GM12865 (cell line): ENCODE measurements around the gene SBNO2.
"Not testable (repeated sequence)": the region's sequence is repeated elsewhere in the genome, so short reads cannot be mapped to it uniquely, and the experiment has no call there.

Experiments
- DNase-seq: peaks from one replicate; pipeline ENCODE4 v3.0.0; 2010; ENCODE audit warnings: low read depth
- H3K4me3 ChIP-seq: 2 replicates; pipeline ENCODE4 v1.5.1; 2011; ENCODE audit warnings: mild to moderate bottlenecking, low read depth, low read length, control low read depth
- TF ChIP-seq, protein P1 (sequence below): IDR thresholded peaks from 2 replicates; pipeline ENCODE4 v1.5.1; 2011; ENCODE audit warnings: low read length, control low read depth, low read depth, inconsistent platforms; ENCODE audit not compliant: insufficient read depth; ENCODE audit errors: missing control alignments

Gene SBNO2

DNA sequence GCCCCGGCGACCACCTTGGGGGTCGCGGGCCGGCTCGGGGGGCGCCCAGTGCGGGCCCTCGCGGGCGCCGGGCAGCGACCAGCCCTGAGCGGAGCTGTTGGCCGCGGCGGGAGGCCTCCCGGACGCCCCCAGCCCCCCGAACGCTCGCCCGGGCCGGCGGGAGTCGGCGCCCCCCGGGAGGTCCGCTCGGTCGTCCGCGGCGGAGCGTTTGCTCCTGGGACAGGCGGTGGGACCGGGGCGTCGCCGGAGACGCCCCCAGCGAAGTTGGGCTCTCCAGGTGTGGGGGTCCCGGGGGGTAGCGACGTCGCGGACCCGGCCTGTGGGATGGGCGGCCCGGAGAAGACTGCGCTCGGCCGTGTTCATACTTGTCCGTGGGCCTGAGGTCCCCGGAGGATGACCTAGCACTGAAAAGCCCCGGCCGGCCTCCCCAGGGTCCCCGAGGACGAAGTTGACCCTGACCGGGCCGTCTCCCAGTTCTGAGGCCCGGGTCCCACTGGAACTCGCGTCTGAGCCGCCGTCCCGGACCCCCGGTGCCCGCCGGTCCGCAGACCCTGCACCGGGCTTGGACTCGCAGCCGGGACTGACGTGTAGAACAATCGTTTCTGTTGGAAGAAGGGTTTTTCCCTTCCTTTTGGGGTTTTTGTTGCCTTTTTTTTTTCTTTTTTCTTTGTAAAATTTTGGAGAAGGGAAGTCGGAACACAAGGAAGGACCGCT is 32.2 kb upstream of the SBNO2 start:
- TF ChIP-seq, protein P1, sequence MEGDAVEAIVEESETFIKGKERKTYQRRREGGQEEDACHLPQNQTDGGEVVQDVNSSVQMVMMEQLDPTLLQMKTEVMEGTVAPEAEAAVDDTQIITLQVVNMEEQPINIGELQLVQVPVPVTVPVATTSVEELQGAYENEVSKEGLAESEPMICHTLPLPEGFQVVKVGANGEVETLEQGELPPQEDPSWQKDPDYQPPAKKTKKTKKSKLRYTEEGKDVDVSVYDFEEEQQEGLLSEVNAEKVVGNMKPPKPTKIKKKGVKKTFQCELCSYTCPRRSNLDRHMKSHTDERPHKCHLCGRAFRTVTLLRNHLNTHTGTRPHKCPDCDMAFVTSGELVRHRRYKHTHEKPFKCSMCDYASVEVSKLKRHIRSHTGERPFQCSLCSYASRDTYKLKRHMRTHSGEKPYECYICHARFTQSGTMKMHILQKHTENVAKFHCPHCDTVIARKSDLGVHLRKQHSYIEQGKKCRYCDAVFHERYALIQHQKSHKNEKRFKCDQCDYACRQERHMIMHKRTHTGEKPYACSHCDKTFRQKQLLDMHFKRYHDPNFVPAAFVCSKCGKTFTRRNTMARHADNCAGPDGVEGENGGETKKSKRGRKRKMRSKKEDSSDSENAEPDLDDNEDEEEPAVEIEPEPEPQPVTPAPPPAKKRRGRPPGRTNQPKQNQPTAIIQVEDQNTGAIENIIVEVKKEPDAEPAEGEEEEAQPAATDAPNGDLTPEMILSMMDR, result no peak

DNA sequence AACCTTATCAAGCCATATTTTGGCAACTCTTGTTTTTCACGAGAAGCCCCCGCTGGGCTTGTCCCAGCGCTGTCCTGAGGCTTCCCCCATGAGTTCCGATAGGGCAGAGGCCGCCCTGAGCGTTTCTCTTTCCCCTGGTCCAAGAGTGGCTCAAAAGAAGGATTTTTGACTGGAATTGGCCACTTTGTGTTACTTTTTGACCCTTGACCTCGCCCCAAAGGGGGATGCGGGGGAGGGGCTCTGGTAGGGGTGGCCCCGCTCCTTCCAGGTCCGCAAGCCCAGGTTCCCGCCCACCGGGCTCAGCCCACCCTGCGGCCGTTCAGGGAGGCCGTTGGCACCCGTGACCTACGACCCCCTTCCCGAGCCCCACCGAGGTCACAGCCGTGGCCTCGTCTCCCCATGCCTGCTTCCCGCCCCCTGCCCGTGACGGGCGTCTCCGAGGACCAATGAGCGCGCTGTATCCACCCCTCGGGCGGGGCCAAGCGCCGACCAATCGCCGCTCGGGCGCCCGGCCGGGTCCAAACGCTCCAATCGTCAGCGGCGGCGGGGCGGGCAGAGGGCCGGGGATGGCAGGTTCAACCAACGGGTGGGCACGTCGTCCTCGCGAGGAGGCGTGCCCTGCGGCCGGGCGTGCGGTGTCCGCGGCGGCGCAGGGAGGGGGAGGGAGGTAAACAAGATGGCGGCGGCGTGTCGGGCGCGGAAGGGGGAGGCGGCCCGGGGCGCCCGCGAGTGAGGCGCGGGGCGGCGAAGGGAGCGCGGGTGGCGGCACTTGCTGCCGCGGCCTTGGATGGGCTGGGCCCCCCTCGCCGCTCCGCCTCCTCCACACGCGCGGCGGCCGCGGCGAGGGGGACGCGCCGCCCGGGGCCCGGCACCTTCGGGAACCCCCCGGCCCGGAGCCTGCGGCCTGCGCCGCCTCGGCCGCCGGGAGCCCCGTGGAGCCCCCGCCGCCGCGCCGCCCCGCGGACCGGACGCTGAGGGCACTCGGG is 31.3 kb upstream of the SBNO2 start, which contains the start of gene STK11:
Gene STK11 (plus strand): TSS at position 665 of the 986 bp plus-strand sequence. CDS start 1,136 bp downstream, outside the sequence.
- peak; percentile 99 for DNase-seq
- H3K4me3 ChIP-seq, result peak within 1 kb of the TSS; percentile 84
- TF ChIP-seq, protein P1, result no peak

More for the DNA sequence above, 32.2 kb upstream of the SBNO2 start:
- DNase-seq, result no peak
- peak overlapping the region; percentile 67 for H3K4me3 ChIP-seq

DNA sequence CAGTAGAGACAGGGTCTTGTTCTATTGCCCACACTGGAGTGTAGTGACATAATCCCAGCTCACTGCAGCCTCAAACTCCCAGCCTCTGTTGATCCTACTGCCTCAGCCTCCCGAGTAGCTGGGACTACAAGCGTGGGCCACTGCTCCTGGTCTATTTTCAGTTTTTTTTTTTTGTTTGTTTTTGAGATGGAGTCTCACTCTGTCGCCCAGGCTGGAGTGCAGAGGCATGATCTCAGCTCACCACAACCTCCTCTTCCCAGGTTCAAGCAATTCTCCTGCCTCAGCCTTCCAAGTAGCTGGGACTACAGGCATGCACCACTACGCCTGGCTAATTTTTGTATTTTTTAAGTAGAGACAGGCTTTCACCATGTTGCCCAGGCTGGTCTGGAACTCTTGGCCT is 26.5 kb upstream of the SBNO2 start:
- not testable (repeated sequence) for DNase-seq, H3K4me3 ChIP-seq

DNA sequence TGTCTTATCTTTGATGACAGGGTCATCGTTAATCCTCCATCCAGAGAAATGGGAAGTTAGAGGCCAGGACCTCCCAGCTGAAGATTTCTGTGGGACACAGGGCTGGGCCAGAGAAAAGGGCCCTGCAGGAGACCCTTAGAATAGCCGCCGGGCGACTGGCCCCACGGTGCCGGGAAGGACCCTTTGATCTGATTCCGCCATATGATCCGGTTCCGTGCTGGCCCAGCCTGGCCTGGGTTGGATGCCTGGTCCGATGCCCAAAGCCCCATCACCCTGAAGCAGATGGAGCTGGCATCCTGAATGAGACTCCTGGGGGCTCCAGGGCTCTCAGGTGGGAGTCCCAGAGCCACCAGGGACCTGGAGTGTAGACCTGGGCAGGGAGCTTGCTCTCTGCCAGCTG is 25.5 kb upstream of the SBNO2 start:
- TF ChIP-seq, protein P1, result no peak
- no peak overlapping the region for H3K4me3 ChIP-seq
- no peak for DNase-seq

- peak; percentile 55 for DNase-seq
- H3K4me3 ChIP-seq, result no peak overlapping the region
- TF ChIP-seq, protein P1, result no peak
Measured at GRCh38 chr19:1189419-1189818, 15.4 kb upstream of the SBNO2 start.

GRCh38 chr19:1183543-1184172 is 9.6 kb upstream of the SBNO2 start:
- H3K4me3 ChIP-seq, result no peak overlapping the region
- TF ChIP-seq, protein P1, result no peak
- peak; percentile 87 for DNase-seq

DNA sequence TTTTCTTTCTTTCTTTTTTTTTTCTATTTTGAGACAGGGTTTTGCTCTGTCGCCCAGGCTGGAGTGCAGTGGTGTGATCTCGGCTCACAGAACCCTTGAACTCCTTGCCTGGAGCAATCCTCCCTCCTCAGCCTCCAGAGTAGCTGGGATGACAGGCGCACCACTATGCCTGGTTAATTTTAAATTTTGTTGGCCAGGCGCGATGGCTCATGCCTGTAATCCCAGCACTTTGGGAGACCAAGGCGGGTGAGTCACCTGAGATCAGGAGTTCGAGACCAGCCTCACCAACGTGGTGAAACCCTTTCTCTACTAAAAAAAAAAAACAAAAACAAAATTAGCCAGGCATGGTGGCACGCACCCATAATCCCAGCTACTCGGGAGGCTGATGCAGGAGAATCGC is 8.7 kb upstream of the SBNO2 start:
- no peak overlapping the region for H3K4me3 ChIP-seq
- no peak for DNase-seq
- TF ChIP-seq, protein P1, result no peak
